ENCODE data around the gene MED6.

Gene MED6

GRCh38 chr14:70567791-70568190 lies 32.7 kb downstream of the MED6 start:
- H3K27me3 Mint-ChIP-seq = no peaks in the 10 kb centered on the region
- H3K27ac Mint-ChIP-seq = no peak overlapping the region
- DNase-seq (no peak), ATAC-seq (no peak)
- H3K4me1 Mint-ChIP-seq = peaks cover 10% of the 10 kb centered on the region
- peaks cover 72% of the 10 kb centered on the region for H3K36me3 Mint-ChIP-seq (ENCODE audit: low read depth)
- H3K9me3 Mint-ChIP-seq = peaks cover 30% of the 10 kb centered on the region
- H3K4me3 Mint-ChIP-seq = no peak overlapping the region

- H3K27ac Mint-ChIP-seq = no peak overlapping the region
- DNase-seq = no peak
- peaks cover 64% of the 10 kb centered on the region for H3K36me3 Mint-ChIP-seq (ENCODE audit: low read depth)
- no peak for ATAC-seq
- H3K27me3 Mint-ChIP-seq = no peaks in the 10 kb centered on the region
- H3K9me3 Mint-ChIP-seq = peaks cover 31% of the 10 kb centered on the region
- no peak overlapping the region for H3K4me3 Mint-ChIP-seq
- no peaks in the 10 kb centered on the region for H3K4me1 Mint-ChIP-seq
Measured at GRCh38 chr14:70563869-70564268, 36.6 kb downstream of the MED6 start.

DNA sequence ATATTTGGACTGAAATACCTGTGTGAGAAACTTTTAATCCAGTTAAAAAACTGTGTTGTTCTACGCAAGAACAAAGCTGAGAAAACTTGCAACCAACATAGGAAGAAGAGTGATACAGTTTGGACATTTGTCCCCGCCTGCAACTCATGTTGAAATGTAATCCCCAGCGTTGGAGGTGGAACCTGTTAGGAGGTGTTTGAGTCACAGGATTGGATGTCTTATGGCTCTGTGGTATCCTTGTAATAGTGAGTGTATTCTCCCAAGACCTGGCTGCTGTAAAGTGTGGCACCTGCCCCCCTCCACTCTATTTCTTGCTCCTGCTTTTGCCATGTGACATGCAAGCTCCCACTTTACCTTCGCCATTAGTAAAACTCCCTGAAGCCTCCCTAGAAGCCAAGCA lies 37.0 kb downstream of the MED6 start:
- no peak overlapping the region for H3K4me3 Mint-ChIP-seq
- no peak for ATAC-seq
- H3K9me3 Mint-ChIP-seq = peaks cover 31% of the 10 kb centered on the region
- no peaks in the 10 kb centered on the region for H3K27me3 Mint-ChIP-seq
- no peaks in the 10 kb centered on the region for H3K4me1 Mint-ChIP-seq
- DNase-seq = no peak
- H3K36me3 Mint-ChIP-seq (ENCODE audit: low read depth) = peaks cover 64% of the 10 kb centered on the region
- no peak overlapping the region for H3K27ac Mint-ChIP-seq

GRCh38 chr14:70558356-70558755 lies 42.1 kb downstream of the MED6 start:
- peaks cover 20% of the 10 kb centered on the region for H3K9me3 Mint-ChIP-seq
- no peak for ATAC-seq

GRCh38 chr14:70555890-70556289 lies 44.6 kb downstream of the MED6 start:
- H3K27ac Mint-ChIP-seq = no peak overlapping the region
- H3K9me3 Mint-ChIP-seq = peaks cover under 1% of the 10 kb centered on the region
- DNase-seq = no peak
- H3K4me1 Mint-ChIP-seq = peaks cover 3% of the 10 kb centered on the region
- H3K4me3 Mint-ChIP-seq = no peak overlapping the region
- no peak for ATAC-seq
- H3K36me3 Mint-ChIP-seq (ENCODE audit: low read depth) = peaks cover 7% of the 10 kb centered on the region
- H3K27me3 Mint-ChIP-seq = no peaks in the 10 kb centered on the region

More at GRCh38 chr14:70558356-70558755, 42.1 kb downstream of the MED6 start:
- Mint-ChIP-seq H3K4me1 (peaks cover 3% of the 10 kb centered on the region), H3K27ac (no peak overlapping the region), H3K4me3 (no peak overlapping the region), H3K27me3 (no peaks in the 10 kb centered on the region), H3K36me3 (ENCODE audit: low read depth) (peaks cover 31% of the 10 kb centered on the region)
- no peak for DNase-seq

DNA sequence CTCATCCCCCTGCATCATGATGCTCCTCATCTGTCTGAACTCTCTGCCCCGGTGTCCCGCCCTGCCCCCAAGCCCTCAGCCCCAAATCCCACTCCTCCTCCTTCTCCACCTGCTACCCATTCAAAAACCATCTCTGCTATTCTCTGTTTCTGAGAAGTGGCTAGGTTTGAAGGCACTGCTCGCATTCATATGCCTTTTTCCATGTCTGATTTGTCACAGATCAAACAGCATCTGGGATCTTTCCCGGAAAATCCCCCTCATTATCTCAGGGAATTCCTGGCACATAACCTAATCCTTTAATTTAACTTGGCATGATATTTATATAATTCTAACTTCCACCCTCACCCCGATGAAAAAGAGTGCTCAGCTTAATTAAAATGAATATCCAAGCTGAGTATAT lies 62.4 kb downstream of the MED6 start:
- Mint-ChIP-seq H3K4me3 (no peak overlapping the region), H3K27me3 (no peaks in the 10 kb centered on the region), H3K36me3 (ENCODE audit: low read depth) (peaks cover 7% of the 10 kb centered on the region), H3K9me3 (peaks cover 4% of the 10 kb centered on the region), H3K4me1 (peaks cover 2% of the 10 kb centered on the region), H3K27ac (no peak overlapping the region)
- no peak for ATAC-seq
- no peak for DNase-seq

DNA sequence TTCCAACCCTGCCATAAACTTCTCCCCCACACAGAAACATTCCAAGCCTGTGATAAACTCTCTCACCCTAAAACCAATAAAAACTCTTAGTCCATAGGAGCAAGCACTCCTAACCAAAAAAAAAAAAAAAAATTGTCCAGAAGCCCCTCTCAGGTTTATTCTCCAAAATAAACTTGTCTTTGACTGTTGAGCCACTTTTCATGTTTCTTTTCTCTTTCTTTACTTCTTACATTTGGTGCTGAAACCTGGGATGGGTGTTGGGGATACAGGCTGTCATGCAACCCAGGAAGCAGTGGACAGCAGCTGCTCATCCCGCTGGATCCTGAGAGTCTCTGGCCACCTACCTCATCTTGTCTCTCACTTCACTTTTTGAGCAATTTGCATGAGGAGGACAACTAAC lies 63.6 kb downstream of the MED6 start:
- Mint-ChIP-seq H3K4me3 (no peak overlapping the region), H3K4me1 (peaks cover 2% of the 10 kb centered on the region), H3K9me3 (peaks cover 8% of the 10 kb centered on the region), H3K27ac (no peak overlapping the region), H3K27me3 (no peaks in the 10 kb centered on the region), H3K36me3 (ENCODE audit: low read depth) (peaks cover 15% of the 10 kb centered on the region)
- no peak for DNase-seq
- no peak for ATAC-seq

GRCh38 chr14:70534904-70535303 lies 65.6 kb downstream of the MED6 start, which contains the start of gene ADAM20:
Gene ADAM20, minus strand, starts transcription at chr14:70535004. Its CDS starts 10,247 bp downstream, at chr14:70524757.
- no peaks in the 10 kb centered on the region for H3K27me3 Mint-ChIP-seq
- no peak for ATAC-seq
- peaks cover 15% of the 10 kb centered on the region for H3K36me3 Mint-ChIP-seq (ENCODE audit: low read depth)
- H3K9me3 Mint-ChIP-seq = peaks cover 8% of the 10 kb centered on the region
- H3K4me3 Mint-ChIP-seq = no peak within 1 kb of the TSS
- no peaks in the 10 kb centered on the region for H3K4me1 Mint-ChIP-seq
- no peak within 1 kb of the TSS for H3K27ac Mint-ChIP-seq
- DNase-seq = no peak
